ENCODE results near the gene HAND1.

DNA sequence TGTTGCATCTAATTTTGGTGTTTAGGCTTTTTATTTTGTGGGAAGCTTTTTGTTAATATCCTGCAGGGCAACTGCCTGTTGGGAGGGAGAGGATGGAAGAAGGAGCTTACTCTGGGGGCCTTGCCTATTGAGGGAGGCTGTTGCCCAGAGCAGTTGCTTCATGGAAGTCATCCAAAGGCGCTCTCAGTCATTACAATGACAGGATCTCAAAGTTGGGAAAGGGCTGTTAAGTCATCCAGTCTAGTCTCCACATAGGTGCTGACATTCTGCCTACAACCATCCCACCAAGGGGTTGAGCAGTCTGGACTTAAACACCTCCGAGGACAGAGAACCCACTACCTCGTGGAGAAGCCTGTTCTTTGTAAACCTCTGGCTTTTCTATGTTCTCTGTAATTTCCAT is 19.0 kb downstream of the HAND1 start:
- TF ChIP-seq YY1 (IDR thresholded peaks at IDR 0.05; ENCODE audit: insufficient read depth, insufficient read length) (no peak), SUZ12 (IDR thresholded peaks at IDR 0.05; ENCODE audit: extremely low read depth, insufficient read depth, insufficient read length) (no peak)

Data from NT2/D1 (cell line).